Activated CD8-positive, alpha-beta T cell treated with anti-CD3 and anti-CD28 coated beads, Interleukin-2, amount 10 ng/mL, durations not matched to agents 7 days and 5 days (primary cell): Measurements from ENCODE around the gene UBP1. TPM values are rescaled to one million over a fixed set of nuclear protein-coding genes. Genes with fewer than 3 reads are reported as not detected.

ENCODE experiments used
- ATAC-seq: fragments of 150-1000 bp; cut with Tn5 transposase; one replicate; pipeline ENCODE4 v1.10.0; 2021; ENCODE audit warnings: moderate library complexity
- CTCF ChIA-PET: fragments of 350-600 bp; sonication (Branson Sonifier 250); formaldehyde crosslinking; loops from one replicate; lab custom pipeline; 2021; ENCODE audit warnings: antibody characterized with exemption; lab: Charles Lee
- POLR2A ChIA-PET: fragments of 350-600 bp; sonication (Branson Sonifier 250); formaldehyde crosslinking; loops from one replicate; lab custom pipeline; 2021; ENCODE audit warnings: antibody characterized with exemption; lab: Charles Lee
- DNase-seq: peaks from one replicate; pipeline ENCODE4 v3.0.0-alpha.2; 2020
- H3K27ac Mint-ChIP-seq: one replicate; pipeline ENCODE4 v1.8.0; 2021; ENCODE audit warnings: mild to moderate bottlenecking, mixed read lengths
- H3K27me3 Mint-ChIP-seq: one replicate; pipeline ENCODE4 v1.8.0; 2021; ENCODE audit warnings: low read depth, mixed read lengths
- H3K36me3 Mint-ChIP-seq: one replicate; pipeline ENCODE4 v1.8.0; 2021; ENCODE audit warnings: low read depth, mixed read lengths
- H3K4me1 Mint-ChIP-seq: one replicate; pipeline ENCODE4 v1.8.0; 2021; ENCODE audit warnings: low read depth, mixed read lengths
- H3K4me3 Mint-ChIP-seq: one replicate; pipeline ENCODE4 v1.8.0; 2021; ENCODE audit warnings: mild to moderate bottlenecking, mixed read lengths
- H3K9me3 Mint-ChIP-seq: one replicate; pipeline ENCODE4 v1.8.0; 2022; ENCODE audit warnings: mixed read lengths; ENCODE audit not compliant: insufficient read depth
- total RNA-seq, 2 experiments: library from RNA; stranded (reverse); gene quantifications; one replicate each; pipeline ENCODE4 v1.2.3, GENCODE V29; 2021

The UBP1 gene
- total RNA-seq, 2 experiments from 2014 or later: 61.9 to 64.6 TPM

DNA sequence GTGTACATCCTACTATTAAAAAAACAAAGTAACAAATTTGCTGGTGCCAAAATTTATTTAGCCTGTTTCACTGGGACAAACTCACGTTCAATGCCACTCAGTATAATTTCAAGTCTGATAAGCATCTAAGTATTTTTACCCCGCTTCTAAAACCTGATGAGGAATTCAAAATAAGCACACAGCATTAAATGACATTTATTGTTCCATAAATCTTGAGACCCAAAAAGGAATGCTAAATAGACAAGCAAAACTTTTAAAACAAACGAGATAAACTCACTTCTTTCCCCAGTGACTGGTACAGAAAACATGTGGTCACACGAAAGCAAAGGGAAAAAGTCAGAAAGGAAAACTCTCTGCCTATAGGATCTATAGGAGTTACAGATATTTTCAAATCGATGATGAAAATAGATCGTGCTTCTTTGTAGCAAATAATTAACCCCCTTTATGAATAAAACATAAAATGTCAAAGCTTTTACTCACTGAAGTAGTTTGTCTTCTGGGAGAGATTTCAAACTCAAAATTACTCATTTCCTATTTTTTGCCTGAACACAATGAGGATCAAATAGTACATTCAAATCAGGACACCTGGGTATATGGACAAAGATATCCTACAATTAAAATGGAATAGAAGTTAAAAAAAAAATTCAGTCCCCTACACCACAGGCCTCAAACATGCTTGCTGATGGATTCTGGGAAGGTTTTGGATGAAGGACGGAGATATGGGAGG lies 51.7 kb downstream of the UBP1 start:
- no peak overlapping the region for H3K27ac Mint-ChIP-seq
- POLR2A ChIA-PET: interaction anchor here (0.6 kb wide), 1 partner anchor 410 kb away, joined by 3 read pairs; no protein-coding TSS in a partner anchor
- CTCF ChIA-PET: interaction anchor here (1.1 to 3.8 kb wide), 2 partner anchors 16 kb away, joined by 6 to 40 read pairs; no protein-coding TSS in a partner anchor
- H3K4me3 Mint-ChIP-seq: no peak overlapping the region
- H3K36me3 Mint-ChIP-seq: peaks cover 39% of the 10 kb centered on the region
- peaks cover 28% of the 10 kb centered on the region for H3K4me1 Mint-ChIP-seq
- DNase-seq: no peak
- no peak for ATAC-seq
- H3K27me3 Mint-ChIP-seq: no peaks in the 10 kb centered on the region
- H3K9me3 Mint-ChIP-seq: no peaks in the 10 kb centered on the region

DNA sequence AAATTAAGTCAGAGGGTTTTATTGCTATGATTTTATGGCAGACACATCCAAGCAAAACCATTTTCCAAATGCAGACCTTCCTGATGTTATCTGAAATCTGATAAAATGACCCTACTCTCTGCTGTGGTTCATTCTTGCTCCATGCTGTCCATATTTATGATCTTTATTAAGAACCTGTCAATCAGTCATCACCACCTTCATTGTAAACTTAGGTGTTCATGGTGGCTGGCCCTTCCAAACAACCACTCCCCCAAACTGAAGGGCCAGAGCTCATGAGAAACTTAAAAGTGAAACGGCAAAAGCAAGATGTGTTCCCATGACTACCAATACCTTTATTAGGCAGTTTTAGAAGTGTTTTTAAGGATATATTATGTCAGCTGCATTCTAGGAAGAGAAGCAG lies 53.6 kb downstream of the UBP1 start:
- ATAC-seq: no peak
- peaks cover 20% of the 10 kb centered on the region for H3K4me1 Mint-ChIP-seq
- ChIA-PET CTCF (interaction anchor here (0.7 to 3.8 kb wide), 4 partner anchors 14 to 446 kb away, joined by 3 to 40 read pairs (median 3); no protein-coding TSS in a partner anchor), POLR2A (interaction anchor here (1.4 kb wide), 1 partner anchor 52 kb away, joined by 3 read pairs; no protein-coding TSS in a partner anchor)
- H3K4me3 Mint-ChIP-seq: no peak overlapping the region
- DNase-seq: no peak
- H3K36me3 Mint-ChIP-seq: peaks cover 27% of the 10 kb centered on the region
- H3K27me3 Mint-ChIP-seq: no peaks in the 10 kb centered on the region
- no peaks in the 10 kb centered on the region for H3K9me3 Mint-ChIP-seq
- H3K27ac Mint-ChIP-seq: no peak overlapping the region

DNA sequence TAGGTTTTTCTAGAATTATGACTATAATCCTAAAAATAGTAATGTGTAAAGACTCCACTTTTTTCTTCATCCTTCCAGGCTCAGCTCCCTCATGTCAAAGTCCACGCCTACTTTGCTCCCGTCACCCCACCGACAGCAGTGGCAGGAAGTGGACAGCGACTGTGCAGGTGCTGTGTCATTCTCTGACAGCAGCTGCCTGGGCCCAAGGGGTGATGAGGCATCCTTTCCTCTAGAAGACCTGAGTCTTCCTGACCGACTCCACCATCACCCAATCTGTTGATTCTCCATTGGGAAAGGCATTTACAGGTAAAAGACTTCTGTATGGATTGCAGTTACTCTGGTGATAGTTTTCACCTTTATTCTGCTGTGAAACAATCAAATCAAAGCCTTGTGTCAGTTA lies 54.8 kb downstream of the UBP1 start:
- H3K27ac Mint-ChIP-seq: peak overlapping the region; percentile 63
- peaks cover 18% of the 10 kb centered on the region for H3K4me1 Mint-ChIP-seq
- POLR2A ChIA-PET: interaction anchor here (1.5 kb wide), 1 partner anchor 413 kb away, joined by 5 read pairs; the partner anchor contains the start of gene PDCD6IP
- peak; percentile 72 for DNase-seq
- no peaks in the 10 kb centered on the region for H3K9me3 Mint-ChIP-seq
- ATAC-seq: peak; percentile 86
- no peak overlapping the region for H3K4me3 Mint-ChIP-seq
- H3K27me3 Mint-ChIP-seq: no peaks in the 10 kb centered on the region
- H3K36me3 Mint-ChIP-seq: peaks cover 20% of the 10 kb centered on the region
- CTCF ChIA-PET: interaction anchor here (0.7 to 3.8 kb wide), 6 partner anchors 10 to 438 kb away, joined by 3 to 40 read pairs (median 3); no protein-coding TSS in a partner anchor

DNA sequence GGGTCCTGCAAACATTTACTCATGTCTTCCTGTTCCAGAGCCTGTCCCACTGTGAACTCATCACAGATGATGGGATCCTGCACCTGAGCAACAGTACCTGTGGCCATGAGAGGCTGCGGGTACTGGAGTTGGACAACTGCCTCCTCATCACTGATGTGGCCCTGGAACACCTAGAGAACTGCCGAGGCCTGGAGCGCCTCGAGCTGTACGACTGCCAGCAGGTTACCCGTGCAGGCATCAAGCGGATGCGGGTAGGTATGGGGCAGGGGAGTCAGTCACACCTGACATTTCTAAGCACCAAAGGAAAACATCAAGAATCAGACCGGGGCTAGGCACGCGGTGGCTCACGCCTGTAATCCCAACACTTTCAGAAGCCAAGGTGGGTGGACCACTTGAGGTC lies 56.3 kb downstream of the UBP1 start:
- Mint-ChIP-seq H3K4me3 (no peak overlapping the region), H3K36me3 (peaks cover 15% of the 10 kb centered on the region), H3K27ac (no peak overlapping the region), H3K9me3 (no peaks in the 10 kb centered on the region), H3K4me1 (peaks cover 18% of the 10 kb centered on the region), H3K27me3 (no peaks in the 10 kb centered on the region)
- CTCF ChIA-PET: interaction anchor here (2.0 kb wide), 1 partner anchor 11 kb away, joined by 9 read pairs; no protein-coding TSS in a partner anchor
- ATAC-seq (no peak), DNase-seq (no peak)
- POLR2A ChIA-PET: no interaction called here

DNA sequence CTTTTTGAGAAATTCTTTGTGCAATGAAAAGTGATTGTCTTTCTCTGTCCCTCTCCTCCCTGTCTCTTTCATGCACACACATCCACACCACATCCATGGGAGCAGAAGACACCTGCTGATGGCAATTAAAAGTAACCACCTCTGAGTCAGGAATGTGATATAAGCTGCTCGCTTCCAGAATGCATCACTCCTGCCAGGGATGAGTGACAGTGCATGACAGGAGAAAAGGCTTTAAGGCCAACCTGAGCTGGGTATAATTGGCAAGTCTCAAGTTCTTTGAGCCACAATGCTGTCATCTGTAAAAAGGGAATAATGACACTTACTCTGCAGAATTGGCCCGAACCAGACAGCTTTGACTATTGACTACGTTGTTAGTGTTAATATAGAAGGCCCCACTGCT lies 59.6 kb downstream of the UBP1 start:
- no peaks in the 10 kb centered on the region for H3K9me3 Mint-ChIP-seq
- H3K27ac Mint-ChIP-seq: no peak overlapping the region
- H3K4me3 Mint-ChIP-seq: no peak overlapping the region
- ATAC-seq (no peak), DNase-seq (no peak)
- ChIA-PET POLR2A (no interaction called here), CTCF (interaction anchor here (0.6 to 0.9 kb wide), 2 partner anchors 8 to 156 kb away, joined by 3 to 4 read pairs; no protein-coding TSS in a partner anchor)
- H3K36me3 Mint-ChIP-seq: peaks cover 4% of the 10 kb centered on the region
- no peaks in the 10 kb centered on the region for H3K27me3 Mint-ChIP-seq
- H3K4me1 Mint-ChIP-seq: peaks cover 9% of the 10 kb centered on the region

DNA sequence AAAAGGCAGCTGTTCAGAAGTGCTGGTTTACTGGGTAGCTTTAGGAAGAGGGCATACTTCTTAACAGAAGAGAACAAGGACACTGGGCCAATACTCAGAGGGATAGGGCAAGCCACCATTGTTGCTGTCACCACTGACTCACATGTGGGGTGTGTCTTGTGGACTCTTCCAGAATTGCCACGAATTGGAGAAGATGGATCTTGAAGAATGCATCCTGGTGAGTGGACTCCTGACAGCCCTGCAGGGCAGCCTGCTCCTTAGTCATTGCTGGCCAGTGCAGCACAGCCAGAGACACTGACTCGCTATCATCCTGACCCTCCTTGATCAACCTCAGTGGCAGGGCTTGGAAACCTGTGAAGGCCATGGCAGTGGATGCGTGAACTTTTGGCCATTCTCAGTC lies 62.3 kb downstream of the UBP1 start:
- H3K27me3 Mint-ChIP-seq: no peaks in the 10 kb centered on the region
- no peaks in the 10 kb centered on the region for H3K36me3 Mint-ChIP-seq
- DNase-seq: no peak
- no peak for ATAC-seq
- no peaks in the 10 kb centered on the region for H3K4me1 Mint-ChIP-seq
- no peaks in the 10 kb centered on the region for H3K9me3 Mint-ChIP-seq
- no peak overlapping the region for H3K4me3 Mint-ChIP-seq
- POLR2A ChIA-PET: no interaction called here
- no peak overlapping the region for H3K27ac Mint-ChIP-seq
- CTCF ChIA-PET: interaction anchor here (1.4 kb wide), 1 partner anchor 409 kb away, joined by 3 read pairs; no protein-coding TSS in a partner anchor

DNA sequence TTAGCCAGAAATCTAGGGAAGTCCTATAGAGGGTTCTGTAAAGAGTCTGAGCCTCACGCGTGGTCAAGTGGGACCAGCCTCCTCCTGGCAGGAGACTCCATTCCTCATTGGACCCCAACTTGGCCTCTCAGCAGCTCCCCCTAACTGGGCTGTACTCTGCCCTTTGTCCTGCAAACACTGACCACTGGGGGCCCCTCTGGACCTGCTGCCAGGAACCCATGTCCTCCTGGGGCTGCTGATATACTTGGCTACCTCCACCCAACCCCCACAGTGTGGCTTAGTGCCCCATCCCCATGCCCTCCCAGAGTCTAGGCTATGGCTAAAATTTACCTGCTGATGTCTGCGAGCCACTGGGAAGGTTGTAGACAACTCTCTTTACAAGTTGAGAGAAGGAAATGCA lies 62.7 kb downstream of the UBP1 start:
- Mint-ChIP-seq H3K4me3 (no peak overlapping the region), H3K27ac (no peak overlapping the region), H3K36me3 (no peaks in the 10 kb centered on the region), H3K4me1 (peaks cover 2% of the 10 kb centered on the region), H3K27me3 (no peaks in the 10 kb centered on the region), H3K9me3 (no peaks in the 10 kb centered on the region)
- ATAC-seq (no peak), DNase-seq (no peak)
- CTCF ChIA-PET: interaction anchor here (1.4 kb wide), 1 partner anchor 409 kb away, joined by 3 read pairs; no protein-coding TSS in a partner anchor
- POLR2A ChIA-PET: no interaction called here

DNA sequence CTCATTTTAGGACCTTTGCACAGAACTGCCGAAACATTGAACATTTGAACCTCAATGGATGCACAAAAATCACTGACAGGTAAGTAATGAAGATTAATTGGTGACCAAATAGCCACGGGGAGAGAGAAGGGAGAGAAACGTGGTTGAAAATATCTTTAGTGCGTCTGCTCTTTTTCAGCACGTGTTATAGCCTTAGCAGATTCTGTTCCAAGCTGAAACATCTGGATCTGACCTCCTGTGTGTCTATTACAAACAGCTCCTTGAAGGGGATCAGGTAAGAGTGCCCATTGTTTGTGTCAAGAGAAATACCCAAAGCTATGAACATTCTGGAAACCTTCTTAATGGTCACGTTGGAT lies 67.1 kb downstream of the UBP1 start:
- ChIA-PET POLR2A (interaction anchor here (1.1 to 1.2 kb wide), 2 partner anchors 68 to 242 kb away, joined by 3 to 4 read pairs; no protein-coding TSS in a partner anchor), CTCF (interaction anchor here (0.6 to 4.7 kb wide), 69 partner anchors 9 to 659 kb away, joined by 3 to 153 read pairs (median 4); no protein-coding TSS in a partner anchor)
- Mint-ChIP-seq H3K27ac (no peak overlapping the region), H3K4me3 (no peak overlapping the region), H3K36me3 (no peaks in the 10 kb centered on the region), H3K4me1 (peaks cover 3% of the 10 kb centered on the region), H3K27me3 (peaks cover 2% of the 10 kb centered on the region), H3K9me3 (no peaks in the 10 kb centered on the region)
- no peak for DNase-seq
- ATAC-seq: no peak

DNA sequence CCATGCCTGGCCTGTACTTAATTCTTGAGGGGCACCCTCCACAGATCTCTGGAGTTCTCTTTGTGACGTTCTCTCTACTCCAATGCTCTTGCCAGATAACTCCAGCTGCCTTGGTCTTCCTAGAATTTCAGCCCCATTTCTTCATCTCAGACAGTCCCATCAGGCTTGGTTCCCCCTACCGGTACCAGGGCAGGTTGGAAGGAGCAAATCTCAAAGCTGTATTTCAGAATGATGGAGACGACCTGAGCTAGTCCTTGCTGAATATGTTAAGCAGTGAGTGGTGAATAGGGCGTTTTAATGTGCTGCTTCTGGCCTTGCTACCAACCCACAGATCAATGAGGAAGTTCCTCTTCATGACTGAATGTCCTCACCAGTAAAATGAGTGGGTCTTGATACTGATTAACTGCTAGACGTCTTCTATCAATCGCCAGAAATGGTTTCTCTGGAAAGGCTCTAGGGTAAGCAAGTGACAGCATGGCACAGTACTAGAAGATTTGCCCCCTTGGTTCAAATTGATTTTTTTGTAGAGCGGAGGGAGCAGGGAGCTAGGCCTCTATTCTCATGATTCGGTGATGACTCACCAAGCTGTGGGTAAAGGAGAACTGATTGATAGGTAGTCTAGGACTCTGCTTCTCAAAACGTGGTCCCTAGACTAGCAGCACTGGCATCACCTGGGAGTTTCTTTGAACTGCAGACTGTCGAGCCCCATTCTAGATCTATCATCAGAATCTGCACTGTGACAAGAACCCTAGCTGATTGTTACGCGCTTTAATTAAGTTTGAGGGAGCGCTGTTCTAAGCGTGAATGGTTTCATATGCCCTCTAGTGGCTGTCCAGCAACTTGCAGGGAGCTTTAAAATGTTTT lies 67.8 kb downstream of the UBP1 start:
- no peak overlapping the region for H3K27ac Mint-ChIP-seq
- no peaks in the 10 kb centered on the region for H3K36me3 Mint-ChIP-seq
- ATAC-seq (peak; percentile 65), DNase-seq (peak; percentile 66)
- ChIA-PET POLR2A (interaction anchor here (1.1 kb wide), 1 partner anchor 241 kb away, joined by 4 read pairs; no protein-coding TSS in a partner anchor), CTCF (interaction anchor here (0.6 to 4.7 kb wide), 73 partner anchors 8 to 659 kb away, joined by 3 to 153 read pairs (median 4); no protein-coding TSS in a partner anchor)
- peaks cover 3% of the 10 kb centered on the region for H3K4me1 Mint-ChIP-seq
- no peaks in the 10 kb centered on the region for H3K9me3 Mint-ChIP-seq
- peaks cover 2% of the 10 kb centered on the region for H3K27me3 Mint-ChIP-seq
- H3K4me3 Mint-ChIP-seq: no peak overlapping the region

DNA sequence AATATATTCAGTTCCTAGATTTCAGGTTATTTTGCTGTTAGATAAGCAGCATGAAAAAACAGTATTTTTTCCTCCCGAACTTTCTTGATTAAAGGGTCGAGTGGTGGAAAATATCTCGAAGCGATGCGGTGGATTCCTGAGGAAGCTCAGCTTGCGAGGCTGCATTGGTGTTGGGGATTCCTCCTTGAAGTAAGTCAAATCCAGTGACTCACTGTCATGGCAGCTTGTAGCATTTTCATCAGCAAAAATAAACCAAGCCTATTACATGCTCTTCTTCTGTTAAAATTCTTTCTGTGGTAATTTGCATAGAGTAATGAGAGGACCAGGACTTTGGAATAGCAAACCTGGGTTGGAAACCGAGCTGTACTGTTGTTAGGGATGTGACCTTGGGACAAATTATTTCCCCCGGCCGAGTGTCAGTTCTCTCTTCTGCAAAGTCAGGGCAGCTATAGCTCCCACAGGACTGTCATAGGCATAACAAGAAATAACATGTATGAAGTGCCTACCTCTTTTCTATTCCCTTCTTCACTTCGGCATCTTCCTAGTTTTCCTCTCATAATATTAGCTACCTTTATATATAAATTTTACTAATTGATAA lies 75.6 kb downstream of the UBP1 start:
- H3K9me3 Mint-ChIP-seq: no peaks in the 10 kb centered on the region
- H3K4me3 Mint-ChIP-seq: no peak overlapping the region
- POLR2A ChIA-PET: no interaction called here
- H3K4me1 Mint-ChIP-seq: no peaks in the 10 kb centered on the region
- CTCF ChIA-PET: interaction anchor here (1.7 kb wide), 1 partner anchor 8 kb away, joined by 15 read pairs; no protein-coding TSS in a partner anchor
- H3K36me3 Mint-ChIP-seq: no peaks in the 10 kb centered on the region
- DNase-seq (no peak), ATAC-seq (no peak)
- peaks cover 5% of the 10 kb centered on the region for H3K27me3 Mint-ChIP-seq
- no peak overlapping the region for H3K27ac Mint-ChIP-seq

DNA sequence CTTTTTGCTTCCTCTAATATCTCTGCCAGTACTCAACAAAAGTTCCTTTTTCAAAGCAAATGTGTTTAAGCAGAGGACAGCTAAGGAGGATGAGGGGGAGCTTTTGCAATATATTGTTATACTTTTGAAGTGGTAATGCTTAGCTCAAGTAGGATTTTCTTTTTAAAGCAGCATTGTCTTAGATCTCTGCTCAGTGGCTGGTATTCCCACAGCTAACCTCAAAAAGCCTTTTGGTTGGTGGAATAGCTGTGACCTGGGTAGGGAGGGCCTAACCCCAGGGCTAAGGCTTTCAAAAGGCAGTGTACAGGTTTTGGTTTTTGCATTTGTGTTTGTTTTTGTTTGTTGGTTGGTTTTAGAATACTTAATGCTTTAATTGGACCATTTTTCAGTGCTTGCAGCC lies 76.1 kb downstream of the UBP1 start:
- Mint-ChIP-seq H3K4me3 (no peak overlapping the region), H3K27ac (no peak overlapping the region), H3K27me3 (peaks cover 10% of the 10 kb centered on the region), H3K9me3 (no peaks in the 10 kb centered on the region), H3K36me3 (no peaks in the 10 kb centered on the region), H3K4me1 (no peaks in the 10 kb centered on the region)
- ChIA-PET CTCF (interaction anchor here (1.7 kb wide), 1 partner anchor 9 kb away, joined by 15 read pairs; no protein-coding TSS in a partner anchor), POLR2A (no interaction called here)
- ATAC-seq (no peak), DNase-seq (no peak)
